HepG2 (cell line): ENCODE data around the gene SLC13A3. TPM values are rescaled to one million over a fixed set of nuclear protein-coding genes. Genes with fewer than 3 reads are reported as not detected.

ENCODE experiments used
- KDM2A ChIP-seq: sonication (generic); formaldehyde crosslinking; IDR thresholded peaks from 2 replicates; pipeline ENCODE4 v1.4.0; 2020; ENCODE audit warnings: low read depth, missing genetic modification reagents, borderline replicate concordance
- SP140L ChIP-seq: sonication (generic); formaldehyde crosslinking; IDR thresholded peaks from 2 replicates; pipeline ENCODE4 v1.4.0; 2020; ENCODE audit warnings: missing genetic modification reagents, borderline replicate concordance
- SRSF4 ChIP-seq: fragments of 200-400 bp; formaldehyde crosslinking; IDR thresholded peaks from one replicate; pipeline ENCODE4 v1.6.1; 2018; ENCODE audit warnings: mild to moderate bottlenecking, low read depth, low read length, moderate library complexity; ENCODE audit not compliant: poor library complexity, severe bottlenecking
- TCF12 ChIP-seq, 2 experiments: fragments of 450-650 bp in 1 of 2; sonication (generic) in 1 of 2; formaldehyde crosslinking in 1 of 2; IDR thresholded peaks; 2 replicates each; pipeline versions ENCODE4 v1.6.1 to v1.8.0; 2017 to 2022; ENCODE audit warnings: antibody characterized with exemption in 1 of 2, mild to moderate bottlenecking in 1 of 2, missing genetic modification reagents in 1 of 2, moderate library complexity in 1 of 2
- ZNF33A ChIP-seq: sonication (generic); formaldehyde crosslinking; IDR thresholded peaks from 2 replicates; pipeline ENCODE4 v1.5.1; 2020; ENCODE audit warnings: missing genetic modification reagents, mild to moderate bottlenecking, moderate library complexity, borderline replicate concordance
- ZNF451 ChIP-seq: sonication (generic); formaldehyde crosslinking; IDR thresholded peaks from 2 replicates; pipeline ENCODE4 v1.5.0; 2020; ENCODE audit warnings: mild to moderate bottlenecking, missing genetic modification reagents
- ZNF550 ChIP-seq: sonication (generic); formaldehyde crosslinking; IDR thresholded peaks from 2 replicates; pipeline ENCODE4 v1.4.0; 2020; ENCODE audit warnings: mild to moderate bottlenecking, missing genetic modification reagents, borderline replicate concordance
- ZNF713 ChIP-seq: sonication (generic); formaldehyde crosslinking; IDR thresholded peaks from 2 replicates; pipeline ENCODE4 v1.4.0; 2020; ENCODE audit warnings: mild to moderate bottlenecking, missing genetic modification reagents
- ZNF776 ChIP-seq: sonication (generic); formaldehyde crosslinking; IDR thresholded peaks from 2 replicates; pipeline ENCODE4 v1.4.0; 2020; ENCODE audit warnings: mild to moderate bottlenecking, missing genetic modification reagents
- ZNF816 ChIP-seq: sonication (generic); formaldehyde crosslinking; IDR thresholded peaks from 2 replicates; pipeline ENCODE4 v1.8.0; 2022; ENCODE audit warnings: missing genetic modification reagents, mild to moderate bottlenecking, borderline replicate concordance
- polyA plus RNA-seq, 8 experiments: library from polyadenylated mRNA; depleted of rRNA in 3 of 8; stranded (reverse) in 7 of 8; unstranded in 1 of 8; fragments of >200 nt; fragmentation: Illumina TruSeq in 4 of 8; extraction: Trizol in 4 of 8; gene quantifications; 2 replicates each; pipeline versions ENCODE4 v1.2.1 to v1.2.3, GENCODE V29; 2011 to 2016; ENCODE audit warnings: low read depth in 4 of 8, missing spikeins in 1 of 8, mixed read lengths in 1 of 8; ENCODE audit not compliant: insufficient read depth in 1 of 8
- total RNA-seq, 5 experiments: library from RNA; depleted of rRNA; stranded (reverse); fragments of >200 nt; fragmentation: Illumina TruSeq; extraction: Trizol; gene quantifications; 2 replicates each; pipeline ENCODE4 v1.2.3, GENCODE V29; 2016; ENCODE audit warnings: low read depth in 1 of 5
- TF ChIP-seq, protein P1 (sequence below), 2 experiments: sonication (generic) in 1 of 2; formaldehyde crosslinking in 1 of 2; IDR thresholded peaks; 2 replicates each; pipeline versions ENCODE4 v1.6.1 to v1.9.0; 2014 to 2022; ENCODE audit warnings: antibody characterized with exemption in 1 of 2, borderline replicate concordance in 1 of 2, inconsistent platforms in 1 of 2, low read depth in 1 of 2, missing genetic modification reagents in 1 of 2
- TF ChIP-seq, protein P2 (sequence below): IDR thresholded peaks from 2 replicates; pipeline ENCODE4 v1.6.1; 2016; ENCODE audit warnings: missing compliant biosample characterization, missing genetic modification reagents, borderline replicate concordance
- TF ChIP-seq, protein P3 (sequence below): sonication (generic); formaldehyde crosslinking; IDR thresholded peaks from 2 replicates; pipeline ENCODE4 v1.5.0; 2020; ENCODE audit warnings: mild to moderate bottlenecking, missing genetic modification reagents
- TF ChIP-seq, protein P4 (sequence below): sonication (generic); formaldehyde crosslinking; IDR thresholded peaks from 2 replicates; pipeline ENCODE4 v1.4.0; 2020; ENCODE audit warnings: mild to moderate bottlenecking, low read depth, missing genetic modification reagents

The SLC13A3 gene
- total and polyA plus RNA-seq, 2 of the 13 experiments (the other 11 are each of a cell fraction or from before 2014, with no cell fraction given): 66.5 to 76.0 TPM

DNA sequence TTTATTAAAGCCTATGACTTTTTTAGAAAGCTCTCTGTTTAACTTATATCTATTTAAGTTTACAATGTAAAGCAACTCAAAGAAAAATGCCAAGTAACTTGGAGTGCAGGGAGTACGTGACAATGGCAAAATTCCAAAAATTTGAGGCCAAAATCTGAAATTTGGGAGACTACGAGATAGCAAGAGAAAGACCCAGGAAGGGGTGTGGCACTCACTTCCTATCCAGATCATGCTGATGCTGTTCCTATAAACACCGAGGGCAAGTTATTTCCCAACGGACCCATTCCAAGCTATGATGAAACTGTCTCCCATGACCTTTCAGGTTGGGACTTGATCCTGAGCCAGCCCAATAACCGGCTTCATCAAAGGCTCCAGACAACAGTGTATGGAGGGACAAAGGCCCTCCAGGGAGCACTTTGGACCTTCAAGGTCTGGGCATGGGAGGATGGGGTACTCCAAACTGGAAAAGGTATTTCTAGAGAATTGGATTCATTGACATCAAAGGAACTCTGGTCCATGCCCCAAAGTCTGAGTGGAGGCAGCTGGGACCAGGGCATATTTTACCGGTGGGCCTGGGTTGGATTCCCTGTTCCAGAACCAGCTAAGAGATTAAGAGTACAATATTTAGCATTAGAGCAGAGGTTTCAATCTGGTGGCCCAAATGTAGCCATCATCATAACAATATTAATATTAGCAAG lies 15.7 kb upstream of the SLC13A3 start (continued):
- TF ChIP-seq, protein P1, sequence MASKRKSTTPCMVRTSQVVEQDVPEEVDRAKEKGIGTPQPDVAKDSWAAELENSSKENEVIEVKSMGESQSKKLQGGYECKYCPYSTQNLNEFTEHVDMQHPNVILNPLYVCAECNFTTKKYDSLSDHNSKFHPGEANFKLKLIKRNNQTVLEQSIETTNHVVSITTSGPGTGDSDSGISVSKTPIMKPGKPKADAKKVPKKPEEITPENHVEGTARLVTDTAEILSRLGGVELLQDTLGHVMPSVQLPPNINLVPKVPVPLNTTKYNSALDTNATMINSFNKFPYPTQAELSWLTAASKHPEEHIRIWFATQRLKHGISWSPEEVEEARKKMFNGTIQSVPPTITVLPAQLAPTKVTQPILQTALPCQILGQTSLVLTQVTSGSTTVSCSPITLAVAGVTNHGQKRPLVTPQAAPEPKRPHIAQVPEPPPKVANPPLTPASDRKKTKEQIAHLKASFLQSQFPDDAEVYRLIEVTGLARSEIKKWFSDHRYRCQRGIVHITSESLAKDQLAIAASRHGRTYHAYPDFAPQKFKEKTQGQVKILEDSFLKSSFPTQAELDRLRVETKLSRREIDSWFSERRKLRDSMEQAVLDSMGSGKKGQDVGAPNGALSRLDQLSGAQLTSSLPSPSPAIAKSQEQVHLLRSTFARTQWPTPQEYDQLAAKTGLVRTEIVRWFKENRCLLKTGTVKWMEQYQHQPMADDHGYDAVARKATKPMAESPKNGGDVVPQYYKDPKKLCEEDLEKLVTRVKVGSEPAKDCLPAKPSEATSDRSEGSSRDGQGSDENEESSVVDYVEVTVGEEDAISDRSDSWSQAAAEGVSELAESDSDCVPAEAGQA (IDR thresholded peaks at IDR 0.05; ENCODE audit: low read depth): peak; percentile 83
- TF ChIP-seq, protein P1 (CRISPR knock-in tag; IDR thresholded peaks at IDR 0.05; ENCODE audit: borderline replicate concordance): peak; percentile 97; the same call in 1 of the 2 replicates
- TF ChIP-seq, protein P2, sequence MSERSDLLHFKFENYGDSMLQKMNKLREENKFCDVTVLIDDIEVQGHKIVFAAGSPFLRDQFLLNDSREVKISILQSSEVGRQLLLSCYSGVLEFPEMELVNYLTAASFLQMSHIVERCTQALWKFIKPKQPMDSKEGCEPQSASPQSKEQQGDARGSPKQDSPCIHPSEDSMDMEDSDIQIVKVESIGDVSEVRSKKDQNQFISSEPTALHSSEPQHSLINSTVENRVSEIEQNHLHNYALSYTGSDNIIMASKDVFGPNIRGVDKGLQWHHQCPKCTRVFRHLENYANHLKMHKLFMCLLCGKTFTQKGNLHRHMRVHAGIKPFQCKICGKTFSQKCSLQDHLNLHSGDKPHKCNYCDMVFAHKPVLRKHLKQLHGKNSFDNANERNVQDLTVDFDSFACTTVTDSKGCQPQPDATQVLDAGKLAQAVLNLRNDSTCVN (CRISPR knock-in tag): peak; percentile 100
- 0 out of 2 replicates have a peak, but pooled peaks have one; percentile 42 for TF ChIP-seq ZNF776 (CRISPR knock-in tag)
- TF ChIP-seq, protein P3, sequence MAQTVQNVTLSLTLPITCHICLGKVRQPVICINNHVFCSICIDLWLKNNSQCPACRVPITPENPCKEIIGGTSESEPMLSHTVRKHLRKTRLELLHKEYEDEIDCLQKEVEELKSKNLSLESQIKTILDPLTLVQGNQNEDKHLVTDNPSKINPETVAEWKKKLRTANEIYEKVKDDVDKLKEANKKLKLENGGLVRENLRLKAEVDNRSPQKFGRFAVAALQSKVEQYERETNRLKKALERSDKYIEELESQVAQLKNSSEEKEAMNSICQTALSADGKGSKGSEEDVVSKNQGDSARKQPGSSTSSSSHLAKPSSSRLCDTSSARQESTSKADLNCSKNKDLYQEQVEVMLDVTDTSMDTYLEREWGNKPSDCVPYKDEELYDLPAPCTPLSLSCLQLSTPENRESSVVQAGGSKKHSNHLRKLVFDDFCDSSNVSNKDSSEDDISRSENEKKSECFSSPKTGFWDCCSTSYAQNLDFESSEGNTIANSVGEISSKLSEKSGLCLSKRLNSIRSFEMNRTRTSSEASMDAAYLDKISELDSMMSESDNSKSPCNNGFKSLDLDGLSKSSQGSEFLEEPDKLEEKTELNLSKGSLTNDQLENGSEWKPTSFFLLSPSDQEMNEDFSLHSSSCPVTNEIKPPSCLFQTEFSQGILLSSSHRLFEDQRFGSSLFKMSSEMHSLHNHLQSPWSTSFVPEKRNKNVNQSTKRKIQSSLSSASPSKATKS (CRISPR knock-in tag): peak; percentile 99; the same call in 1 of the 2 replicates
- peak; percentile 96; the same call in 1 of the 2 replicates for TF ChIP-seq ZNF451 (CRISPR knock-in tag)
- TF ChIP-seq SRSF4: no peak
- peak; percentile 74; the same call in 1 of the 2 replicates for TF ChIP-seq ZNF816 (CRISPR knock-in tag)
- TF ChIP-seq KDM2A (CRISPR knock-in tag): peak; percentile 95
- peak; percentile 94; the same call in 1 of the 2 replicates for TF ChIP-seq ZNF33A (CRISPR knock-in tag)
- 0 out of 2 replicates have a peak, but pooled peaks have one; percentile 3 for TF ChIP-seq ZNF550 (CRISPR knock-in tag)
- TF ChIP-seq, protein P4, sequence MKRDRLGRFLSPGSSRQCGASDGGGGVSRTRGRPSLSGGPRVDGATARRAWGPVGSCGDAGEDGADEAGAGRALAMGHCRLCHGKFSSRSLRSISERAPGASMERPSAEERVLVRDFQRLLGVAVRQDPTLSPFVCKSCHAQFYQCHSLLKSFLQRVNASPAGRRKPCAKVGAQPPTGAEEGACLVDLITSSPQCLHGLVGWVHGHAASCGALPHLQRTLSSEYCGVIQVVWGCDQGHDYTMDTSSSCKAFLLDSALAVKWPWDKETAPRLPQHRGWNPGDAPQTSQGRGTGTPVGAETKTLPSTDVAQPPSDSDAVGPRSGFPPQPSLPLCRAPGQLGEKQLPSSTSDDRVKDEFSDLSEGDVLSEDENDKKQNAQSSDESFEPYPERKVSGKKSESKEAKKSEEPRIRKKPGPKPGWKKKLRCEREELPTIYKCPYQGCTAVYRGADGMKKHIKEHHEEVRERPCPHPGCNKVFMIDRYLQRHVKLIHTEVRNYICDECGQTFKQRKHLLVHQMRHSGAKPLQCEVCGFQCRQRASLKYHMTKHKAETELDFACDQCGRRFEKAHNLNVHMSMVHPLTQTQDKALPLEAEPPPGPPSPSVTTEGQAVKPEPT: 0 out of 2 replicates have a peak, but pooled peaks have one; percentile 75
- TF ChIP-seq TCF12 (IDR thresholded peaks at IDR 0.05): no peak
- peak; percentile 100 for TF ChIP-seq TCF12 (CRISPR knock-in tag; IDR thresholded peaks at IDR 0.05)
- TF ChIP-seq ZNF713 (CRISPR knock-in tag): no peak
- TF ChIP-seq SP140L: peak; percentile 95; the same call in 1 of the 2 replicates
